ENCODE measurements around the gene CLK4.

GRCh38 chr5:178595150-178595549 lies 31.7 kb downstream of the CLK4 start:
- TF ChIP-seq, protein P1, sequence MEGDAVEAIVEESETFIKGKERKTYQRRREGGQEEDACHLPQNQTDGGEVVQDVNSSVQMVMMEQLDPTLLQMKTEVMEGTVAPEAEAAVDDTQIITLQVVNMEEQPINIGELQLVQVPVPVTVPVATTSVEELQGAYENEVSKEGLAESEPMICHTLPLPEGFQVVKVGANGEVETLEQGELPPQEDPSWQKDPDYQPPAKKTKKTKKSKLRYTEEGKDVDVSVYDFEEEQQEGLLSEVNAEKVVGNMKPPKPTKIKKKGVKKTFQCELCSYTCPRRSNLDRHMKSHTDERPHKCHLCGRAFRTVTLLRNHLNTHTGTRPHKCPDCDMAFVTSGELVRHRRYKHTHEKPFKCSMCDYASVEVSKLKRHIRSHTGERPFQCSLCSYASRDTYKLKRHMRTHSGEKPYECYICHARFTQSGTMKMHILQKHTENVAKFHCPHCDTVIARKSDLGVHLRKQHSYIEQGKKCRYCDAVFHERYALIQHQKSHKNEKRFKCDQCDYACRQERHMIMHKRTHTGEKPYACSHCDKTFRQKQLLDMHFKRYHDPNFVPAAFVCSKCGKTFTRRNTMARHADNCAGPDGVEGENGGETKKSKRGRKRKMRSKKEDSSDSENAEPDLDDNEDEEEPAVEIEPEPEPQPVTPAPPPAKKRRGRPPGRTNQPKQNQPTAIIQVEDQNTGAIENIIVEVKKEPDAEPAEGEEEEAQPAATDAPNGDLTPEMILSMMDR (IDR thresholded peaks at IDR 0.05): no peak
- TF ChIP-seq POLR2A (IDR thresholded peaks at IDR 0.05): no peak

Data from suprapubic skin (tissue), 3 donors.